DMS114 treated with DMSO at 0.1 percent for 48 hours (cell line): ENCODE results near the gene ATP6V1B1.

ENCODE experiments used
- DNase-seq: peaks from one replicate; lab custom pipeline; 2025; ENCODE audit not compliant: unreplicated experiment; lab: John Stamatoyannopoulos, UW

ATP6V1B1 gene

DNA sequence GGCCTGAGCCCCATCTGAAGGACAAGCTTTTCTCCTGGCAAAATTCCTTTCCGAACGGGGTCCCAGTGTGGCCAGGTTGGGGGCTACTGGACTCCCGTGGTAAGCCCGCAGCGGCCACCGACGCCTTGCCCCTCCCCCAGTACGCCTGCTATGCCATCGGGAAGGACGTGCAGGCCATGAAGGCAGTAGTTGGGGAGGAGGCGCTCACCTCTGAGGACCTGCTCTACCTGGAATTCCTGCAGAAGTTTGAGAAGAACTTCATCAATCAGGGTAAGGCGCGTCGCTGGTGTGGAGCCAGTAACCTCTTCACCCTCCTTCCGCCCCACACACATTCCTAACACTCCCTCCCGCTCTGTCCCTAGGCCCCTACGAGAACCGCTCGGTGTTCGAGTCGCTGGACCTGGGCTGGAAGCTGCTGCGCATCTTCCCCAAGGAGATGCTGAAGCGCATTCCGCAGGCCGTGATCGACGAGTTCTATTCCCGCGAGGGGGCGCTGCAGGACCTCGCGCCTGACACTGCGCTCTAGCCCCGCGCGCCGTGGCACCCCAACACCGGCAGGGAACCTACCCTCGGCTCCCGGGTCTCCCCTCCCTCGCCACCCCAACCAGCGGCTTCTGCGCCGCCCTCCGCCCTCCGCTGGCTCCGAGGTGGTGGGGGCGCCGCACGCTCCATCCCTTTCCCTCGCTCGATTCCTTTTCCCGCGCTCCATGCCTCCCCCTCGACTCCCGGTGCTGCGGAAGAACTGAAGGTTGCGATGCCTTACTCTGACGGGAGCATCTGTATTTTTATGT lies 29.1 kb downstream of the ATP6V1B1 start:
- DNase-seq, result no peak

GRCh38 chr2:70965506-70965905 lies 29.8 kb downstream of the ATP6V1B1 start:
- no peak for DNase-seq

DNA sequence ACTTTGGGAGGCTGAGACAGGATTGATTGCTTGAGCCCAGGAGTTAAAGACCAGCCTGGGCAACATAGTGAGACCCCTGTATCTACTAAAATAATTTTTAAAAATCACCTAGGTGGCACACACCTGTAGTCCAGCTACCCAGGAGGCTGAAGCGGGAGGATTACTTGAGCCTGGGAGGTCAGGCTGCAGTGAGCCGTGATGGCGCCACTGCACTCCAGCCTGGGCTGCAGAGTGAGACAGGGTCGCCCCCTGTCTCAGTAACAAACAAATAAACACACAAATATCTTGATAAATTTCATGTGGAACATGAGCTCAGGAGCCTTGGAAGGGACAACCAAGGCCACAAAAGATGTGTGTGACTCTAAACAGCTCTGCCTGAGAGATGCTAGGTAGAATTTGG lies 31.0 kb downstream of the ATP6V1B1 start:
- no peak for DNase-seq

DNA sequence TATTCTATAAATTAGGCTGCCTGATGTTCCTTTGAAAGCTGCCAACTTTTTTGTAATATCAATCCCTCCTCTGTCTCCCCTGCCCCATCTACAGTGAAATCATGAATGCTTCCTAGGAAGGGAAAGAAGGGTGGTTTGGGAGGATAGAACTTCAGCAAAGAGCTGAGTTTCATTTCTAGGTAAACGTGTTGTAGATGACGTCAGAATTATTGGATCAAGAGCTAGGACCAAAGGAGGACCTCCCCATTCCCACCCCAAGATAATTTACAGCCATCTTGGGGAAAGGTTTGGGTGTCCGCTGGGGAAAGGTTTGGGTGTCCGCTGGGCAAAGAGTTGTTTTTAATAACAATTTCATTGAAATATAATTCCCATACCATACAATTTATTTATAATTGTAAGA lies 31.5 kb downstream of the ATP6V1B1 start:
- DNase-seq, result no peak

- no peak for DNase-seq
Observed at GRCh38 chr2:70974592-70974991, 38.9 kb downstream of the ATP6V1B1 start.

DNA sequence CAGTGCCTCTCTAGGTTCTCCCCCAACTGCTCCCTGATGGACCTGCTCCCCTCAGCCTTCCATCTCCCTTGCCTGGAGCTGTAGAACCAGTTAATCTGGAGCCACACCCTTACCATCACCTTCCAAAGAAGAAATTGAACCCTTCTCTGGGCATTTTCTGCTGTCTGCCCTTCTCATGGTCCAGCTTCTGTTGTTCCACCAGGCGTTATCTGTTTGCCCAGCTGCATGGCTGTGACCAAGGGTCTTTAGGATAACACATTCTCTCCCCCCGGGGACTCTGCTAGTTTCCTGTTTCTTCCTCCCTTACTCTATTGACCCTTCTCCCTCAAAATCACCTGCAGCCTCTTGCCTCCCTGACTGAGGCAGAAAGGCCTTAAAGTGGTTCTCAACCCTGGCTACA lies 39.5 kb downstream of the ATP6V1B1 start:
- DNase-seq, result no peak

GRCh38 chr2:70977605-70978205 lies 42.0 kb downstream of the ATP6V1B1 start:
- DNase-seq, result no peak

GRCh38 chr2:70978341-70979179 lies 42.9 kb downstream of the ATP6V1B1 start, which contains the start of gene ANKRD53:
Gene ANKRD53, plus strand, starts transcription at chr2:70978630. Its CDS starts 16 bp downstream, at chr2:70978646.
- no peak for DNase-seq

DNA sequence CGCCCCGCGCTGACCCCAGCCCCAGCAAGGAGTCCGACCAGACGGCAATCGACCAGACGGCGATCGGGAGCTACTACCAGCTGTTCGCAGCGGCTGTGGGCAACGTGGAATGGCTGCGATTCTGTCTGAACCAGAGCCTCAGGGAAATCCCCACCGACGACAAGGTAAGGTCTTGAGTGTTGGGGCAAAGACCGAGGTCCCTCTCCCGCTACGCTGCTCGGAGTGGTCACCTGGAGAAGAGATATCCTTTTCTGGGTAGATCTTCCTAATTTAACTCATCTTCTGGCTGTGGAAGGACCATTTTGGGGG lies 43.4 kb downstream of the ATP6V1B1 start:
- no peak for DNase-seq

GRCh38 chr2:70979626-70980025 lies 43.9 kb downstream of the ATP6V1B1 start:
- no peak for DNase-seq

GRCh38 chr2:70981421-70981820 lies 45.7 kb downstream of the ATP6V1B1 start:
- no peak for DNase-seq

GRCh38 chr2:70981866-70982810 lies 46.4 kb downstream of the ATP6V1B1 start:
- DNase-seq, result no peak

- no peak for DNase-seq
Observed at GRCh38 chr2:70982971-70983370, 47.3 kb downstream of the ATP6V1B1 start.

DNA sequence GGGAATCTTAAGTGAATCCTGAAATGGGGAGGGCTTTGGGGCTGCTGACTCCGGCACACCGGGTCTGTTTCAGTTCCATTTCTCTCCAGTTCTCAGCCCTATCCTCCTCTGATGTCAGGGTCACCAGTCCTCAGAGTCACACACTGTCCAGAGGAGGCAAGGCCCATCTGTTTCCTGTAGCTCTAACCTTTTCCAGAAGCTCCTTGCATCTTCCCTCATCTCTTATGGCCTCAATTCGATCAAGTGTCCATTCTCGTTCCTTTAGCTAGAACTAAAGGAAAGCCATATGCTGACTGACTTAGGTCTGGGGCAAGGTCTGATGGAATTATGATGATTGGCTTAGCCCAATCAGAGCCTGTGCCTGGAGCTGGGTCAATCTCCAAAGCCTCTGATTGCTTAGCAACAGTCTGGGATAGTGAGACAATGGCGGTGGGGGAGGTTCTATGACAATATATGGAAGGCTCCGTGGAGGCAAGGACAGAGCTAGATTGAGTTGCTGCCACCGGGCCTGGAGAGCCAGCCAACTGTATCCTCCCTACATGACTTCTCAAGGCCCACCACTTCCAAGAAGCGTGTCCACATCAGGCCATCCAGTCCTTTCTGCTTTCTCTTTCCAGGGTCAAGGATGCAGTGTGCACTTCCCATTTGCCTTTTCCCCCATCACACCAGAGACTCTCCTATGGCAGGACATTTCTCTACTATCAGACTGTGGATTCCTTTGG lies 48.0 kb downstream of the ATP6V1B1 start:
- no peak for DNase-seq

DNA sequence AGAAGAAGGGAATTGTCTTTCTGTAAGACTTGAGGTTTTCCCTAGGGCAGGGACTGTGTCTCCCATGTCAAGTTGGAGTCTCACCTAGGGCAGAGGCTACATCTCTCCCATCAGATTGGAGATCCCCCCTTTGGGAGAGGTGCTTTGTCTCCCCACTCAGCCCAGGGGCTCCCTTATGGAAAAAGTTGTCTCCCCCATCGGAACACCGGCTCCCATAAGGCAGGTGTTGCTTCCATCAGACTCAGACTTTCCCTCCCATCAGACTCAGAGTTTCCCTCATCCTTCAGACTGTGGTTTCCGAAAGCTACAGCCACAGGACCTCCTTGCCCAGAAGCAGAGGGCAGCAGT lies 48.5 kb downstream of the ATP6V1B1 start:
- no peak for DNase-seq

DNA sequence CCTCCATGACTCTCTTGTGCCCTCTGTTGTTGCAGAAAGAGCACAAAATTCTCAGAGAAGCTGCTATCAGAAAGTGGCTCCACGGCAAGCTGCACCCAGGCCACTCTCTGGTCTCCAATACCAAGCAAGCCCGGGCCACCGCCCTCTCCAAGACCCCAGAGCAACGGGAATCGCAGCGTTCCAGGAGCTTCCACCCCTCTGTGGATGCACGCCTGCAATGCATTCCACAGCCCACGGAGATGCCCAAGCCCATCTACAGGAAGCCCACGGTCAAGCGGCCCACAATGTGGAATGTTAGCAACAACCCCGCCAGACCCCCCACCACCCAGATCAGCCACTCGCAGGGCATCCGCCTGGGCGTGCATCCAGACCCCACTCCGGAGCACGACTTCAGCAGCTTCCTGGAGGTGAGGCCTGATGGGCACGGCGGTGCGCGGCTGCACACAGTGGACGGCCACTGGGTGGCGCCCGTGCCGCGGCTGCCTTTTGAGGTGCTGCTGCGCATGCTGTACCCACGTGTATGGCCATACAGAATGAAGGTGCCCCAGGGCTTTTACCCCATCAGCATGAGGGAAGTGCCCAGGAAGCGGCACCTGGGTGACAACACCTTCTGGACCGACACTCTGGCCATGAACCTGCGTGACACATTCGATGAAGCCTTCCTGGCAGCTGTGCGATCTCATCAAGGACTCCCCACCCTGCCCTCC lies 49.0 kb downstream of the ATP6V1B1 start:
- no peak for DNase-seq

GRCh38 chr2:70985283-70985688 lies 49.6 kb downstream of the ATP6V1B1 start:
- DNase-seq, result no peak

GRCh38 chr2:70985956-70986355 lies 50.3 kb downstream of the ATP6V1B1 start:
- no peak for DNase-seq

- DNase-seq, result no peak
Observed at GRCh38 chr2:70986499-70987189, 50.9 kb downstream of the ATP6V1B1 start.
